ENCODE measurements around the gene SLC4A5.
"Not testable (repeated sequence)": the region's sequence is repeated elsewhere in the genome, so short reads cannot be mapped to it uniquely, and the experiment has no call there.

Gene SLC4A5

GRCh38 chr2:74219846-74220486 lies 123.2 kb downstream of the SLC4A5 start:
- Histone ChIP-seq H3K4me1 (ENCODE audit: control insufficient read depth in 2 of 2, insufficient read depth in 1 of 2, low read depth in 1 of 2, low read length in 2 of 2) (peaks cover 0 to 4% of the 10 kb centered on the region in 2 donors), H2BK120ac (ENCODE audit: low read depth, low read length) (no peak overlapping the region), H3K36me3 (replicated peaks in 1 of 2; ENCODE audit: control insufficient read depth in 2 of 2, insufficient read depth in 2 of 2, low read length in 2 of 2) (peaks cover 4 to 60% of the 10 kb centered on the region in 2 donors), H2BK5ac (ENCODE audit: low read length) (no peak overlapping the region), H2AFZ (ENCODE audit: low read length) (no peak overlapping the region), H3K9ac (ENCODE audit: low read depth, low read length, poor library complexity) (no peak overlapping the region), H3K4me3 (ENCODE audit: low read length in 2 of 2) (no peak overlapping the region), H4K91ac (ENCODE audit: low read depth, low read length, poor library complexity) (no peak overlapping the region), H2BK12ac (ENCODE audit: low read length) (no peak overlapping the region), H3K23ac (ENCODE audit: low read depth, low read length, poor library complexity) (no peak overlapping the region), H3K14ac (ENCODE audit: low read length) (no peak overlapping the region), H3K18ac (ENCODE audit: low read length) (no peak overlapping the region), H3K27ac (replicated peaks; ENCODE audit: low read length) (no peak overlapping the region), H3K9me3 (replicated peaks in 1 of 2; ENCODE audit: control insufficient read depth in 2 of 2, insufficient read depth in 1 of 2, low read depth in 1 of 2, low read length in 2 of 2) (no peaks in the 10 kb centered on the region), H2AK5ac (ENCODE audit: low read depth, low read length) (no peak overlapping the region), H2BK15ac (ENCODE audit: low read length) (no peak overlapping the region), H3K4me2 (ENCODE audit: insufficient read depth, low read length, poor library complexity, severe bottlenecking) (no peak overlapping the region), H4K8ac (ENCODE audit: low read depth, low read length) (no peak overlapping the region), H3K79me1 (ENCODE audit: low read depth, low read length) (no peaks in the 10 kb centered on the region), H3K27me3 (ENCODE audit: control insufficient read depth in 3 of 3, insufficient read depth in 3 of 3, low read depth in 1 of 3, low read length in 3 of 3) (no peaks in the 10 kb centered on the region), H3K4ac (ENCODE audit: low read length) (no peak overlapping the region)
- no peak for DNase-seq (ENCODE audit: low spot score)
- whole genome bisulfite sequencing, 2 donors (ENCODE audit: extremely low coverage in 2 of 2, insufficient read length in 2 of 2, insufficient replicate concordance in 1 of 2), result no CpG with 5 or more reads among the region's 5 CpGs

GRCh38 chr2:74216642-74217041 lies 126.6 kb downstream of the SLC4A5 start:
- H3K4me2 ChIP-seq (ENCODE audit: insufficient read depth, low read length, poor library complexity, severe bottlenecking), result no peak overlapping the region
- H2BK12ac ChIP-seq (ENCODE audit: low read length), result no peak overlapping the region
- no peak overlapping the region for H3K14ac ChIP-seq (ENCODE audit: low read length)
- H3K9me3 ChIP-seq (replicated peaks in 1 of 2; ENCODE audit: control insufficient read depth in 2 of 2, insufficient read depth in 1 of 2, low read depth in 1 of 2, low read length in 2 of 2), result no peaks in the 10 kb centered on the region
- WGBS, 2 donors (ENCODE audit: extremely low coverage in 2 of 2, insufficient read length in 2 of 2, insufficient replicate concordance in 1 of 2), result no CpG with 5 or more reads among the region's 2 CpGs
- H3K18ac ChIP-seq (ENCODE audit: low read length), result no peak overlapping the region
- peaks cover 11 to 89% of the 10 kb centered on the region in 2 donors for H3K36me3 ChIP-seq (replicated peaks in 1 of 2; ENCODE audit: control insufficient read depth in 2 of 2, insufficient read depth in 2 of 2, low read length in 2 of 2)
- H4K91ac ChIP-seq (ENCODE audit: low read depth, low read length, poor library complexity), result no peak overlapping the region
- DNase-seq (ENCODE audit: low spot score), result no peak
- no peak overlapping the region for H2BK15ac ChIP-seq (ENCODE audit: low read length)
- no peak overlapping the region for H3K27ac ChIP-seq (replicated peaks; ENCODE audit: low read length)
- H3K27me3 ChIP-seq (ENCODE audit: control insufficient read depth in 3 of 3, insufficient read depth in 3 of 3, low read depth in 1 of 3, low read length in 3 of 3), result no peaks in the 10 kb centered on the region
- H3K79me1 ChIP-seq (ENCODE audit: low read depth, low read length), result no peaks in the 10 kb centered on the region
- H2BK5ac ChIP-seq (ENCODE audit: low read length), result no peak overlapping the region
- no peak overlapping the region for H3K9ac ChIP-seq (ENCODE audit: low read depth, low read length, poor library complexity)
- H3K23ac ChIP-seq (ENCODE audit: low read depth, low read length, poor library complexity), result no peak overlapping the region
- H3K4me3 ChIP-seq (ENCODE audit: low read length in 2 of 2), result no peak overlapping the region
- H2AFZ ChIP-seq (ENCODE audit: low read length), result no peak overlapping the region
- H2AK5ac ChIP-seq (ENCODE audit: low read depth, low read length), result no peak overlapping the region
- peaks cover 0 to 4% of the 10 kb centered on the region in 2 donors for H3K4me1 ChIP-seq (ENCODE audit: control insufficient read depth in 2 of 2, insufficient read depth in 1 of 2, low read depth in 1 of 2, low read length in 2 of 2)
- H3K4ac ChIP-seq (ENCODE audit: low read length), result no peak overlapping the region
- H4K8ac ChIP-seq (ENCODE audit: low read depth, low read length), result no peak overlapping the region
- no peak overlapping the region for H2BK120ac ChIP-seq (ENCODE audit: low read depth, low read length)

- H2AFZ ChIP-seq (ENCODE audit: low read length); H3K4ac ChIP-seq (ENCODE audit: low read length); H4K8ac ChIP-seq (ENCODE audit: low read depth, low read length); H2BK12ac ChIP-seq (ENCODE audit: low read length); H3K27ac ChIP-seq (replicated peaks; ENCODE audit: low read length); H4K91ac ChIP-seq (ENCODE audit: low read depth, low read length, poor library complexity); H2BK15ac ChIP-seq (ENCODE audit: low read length); H3K79me1 ChIP-seq (ENCODE audit: low read depth, low read length); H3K27me3 ChIP-seq (ENCODE audit: control insufficient read depth in 3 of 3, insufficient read depth in 3 of 3, low read depth in 1 of 3, low read length in 3 of 3); H3K14ac ChIP-seq (ENCODE audit: low read length); H3K4me1 ChIP-seq (ENCODE audit: control insufficient read depth in 2 of 2, insufficient read depth in 1 of 2, low read depth in 1 of 2, low read length in 2 of 2); H3K4me3 ChIP-seq (ENCODE audit: low read length in 2 of 2); H2BK5ac ChIP-seq (ENCODE audit: low read length); H2BK120ac ChIP-seq (ENCODE audit: low read depth, low read length); H3K9me3 ChIP-seq (replicated peaks in 1 of 2; ENCODE audit: control insufficient read depth in 2 of 2, insufficient read depth in 1 of 2, low read depth in 1 of 2, low read length in 2 of 2); H3K9ac ChIP-seq (ENCODE audit: low read depth, low read length, poor library complexity); H2AK5ac ChIP-seq (ENCODE audit: low read depth, low read length); H3K23ac ChIP-seq (ENCODE audit: low read depth, low read length, poor library complexity); DNase-seq (ENCODE audit: low spot score); H3K18ac ChIP-seq (ENCODE audit: low read length); H3K4me2 ChIP-seq (ENCODE audit: insufficient read depth, low read length, poor library complexity, severe bottlenecking): not testable (repeated sequence)
- no CpG with 5 or more reads among the region's 6 CpGs for WGBS, 2 donors (ENCODE audit: extremely low coverage in 2 of 2, insufficient read length in 2 of 2, insufficient replicate concordance in 1 of 2)
- peaks cover 13 to 90% of the 10 kb centered on the region in 2 donors for H3K36me3 ChIP-seq (replicated peaks in 1 of 2; ENCODE audit: control insufficient read depth in 2 of 2, insufficient read depth in 2 of 2, low read length in 2 of 2)
These were observed 127.4 kb downstream of the SLC4A5 start for GRCh38 chr2:74215771-74216170.

GRCh38 chr2:74212702-74213410 lies 130.4 kb downstream of the SLC4A5 start:
- no peak overlapping the region for H3K4me2 ChIP-seq (ENCODE audit: insufficient read depth, low read length, poor library complexity, severe bottlenecking)
- no peaks in the 10 kb centered on the region for H3K9me3 ChIP-seq (replicated peaks in 1 of 2; ENCODE audit: control insufficient read depth in 2 of 2, insufficient read depth in 1 of 2, low read depth in 1 of 2, low read length in 2 of 2)
- H4K8ac ChIP-seq (ENCODE audit: low read depth, low read length), result no peak overlapping the region
- no peak overlapping the region for H2BK15ac ChIP-seq (ENCODE audit: low read length)
- no peak overlapping the region for H3K14ac ChIP-seq (ENCODE audit: low read length)
- no CpG with 5 or more reads among the region's 3 CpGs for WGBS, 2 donors (ENCODE audit: extremely low coverage in 2 of 2, insufficient read length in 2 of 2, insufficient replicate concordance in 1 of 2)
- H3K4me3 ChIP-seq (ENCODE audit: low read length in 2 of 2), result no peak overlapping the region
- no peak overlapping the region for H2AK5ac ChIP-seq (ENCODE audit: low read depth, low read length)
- no peak overlapping the region for H4K91ac ChIP-seq (ENCODE audit: low read depth, low read length, poor library complexity)
- H3K23ac ChIP-seq (ENCODE audit: low read depth, low read length, poor library complexity), result no peak overlapping the region
- no peak overlapping the region for H3K9ac ChIP-seq (ENCODE audit: low read depth, low read length, poor library complexity)
- no peak overlapping the region for H2BK5ac ChIP-seq (ENCODE audit: low read length)
- H3K4me1 ChIP-seq (ENCODE audit: control insufficient read depth in 2 of 2, insufficient read depth in 1 of 2, low read depth in 1 of 2, low read length in 2 of 2), result no peaks in the 10 kb centered on the region
- H2BK12ac ChIP-seq (ENCODE audit: low read length), result no peak overlapping the region
- H3K27ac ChIP-seq (replicated peaks; ENCODE audit: low read length), result no peak overlapping the region
- H3K79me1 ChIP-seq (ENCODE audit: low read depth, low read length), result peaks cover 1% of the 10 kb centered on the region
- no peak overlapping the region for H3K4ac ChIP-seq (ENCODE audit: low read length)
- DNase-seq (ENCODE audit: low spot score), result no peak
- no peak overlapping the region for H3K18ac ChIP-seq (ENCODE audit: low read length)
- H3K36me3 ChIP-seq (replicated peaks in 1 of 2; ENCODE audit: control insufficient read depth in 2 of 2, insufficient read depth in 2 of 2, low read length in 2 of 2), result peaks cover 19 to 98% of the 10 kb centered on the region in 2 donors
- no peak overlapping the region for H2BK120ac ChIP-seq (ENCODE audit: low read depth, low read length)
- no peak overlapping the region for H2AFZ ChIP-seq (ENCODE audit: low read length)
- no peaks in the 10 kb centered on the region for H3K27me3 ChIP-seq (ENCODE audit: control insufficient read depth in 3 of 3, insufficient read depth in 3 of 3, low read depth in 1 of 3, low read length in 3 of 3)
